HL-60 (cell line): ENCODE results near the gene CYP21A2.

Source experiments
- POLR2AphosphoS5 ChIP-seq: IDR thresholded peaks from 2 replicates; pipeline ENCODE4 v1.6.1; 2012; ENCODE audit warnings: low read depth
- SPI1 ChIP-seq: IDR thresholded peaks from 2 replicates; pipeline ENCODE4 v1.6.1; 2012; ENCODE audit warnings: low read depth, mild to moderate bottlenecking, borderline replicate concordance
- TF ChIP-seq, protein P1 (sequence below): IDR thresholded peaks from one replicate; pipeline ENCODE4 v1.5.1; 2011; ENCODE audit warnings: low read length, control low read depth, inconsistent platforms; ENCODE audit not compliant: insufficient read depth

GRCh38 chr6:32068867-32069266 is 30.7 kb downstream of the CYP21A2 start:
- TF ChIP-seq SPI1: no peak
- TF ChIP-seq, protein P1, sequence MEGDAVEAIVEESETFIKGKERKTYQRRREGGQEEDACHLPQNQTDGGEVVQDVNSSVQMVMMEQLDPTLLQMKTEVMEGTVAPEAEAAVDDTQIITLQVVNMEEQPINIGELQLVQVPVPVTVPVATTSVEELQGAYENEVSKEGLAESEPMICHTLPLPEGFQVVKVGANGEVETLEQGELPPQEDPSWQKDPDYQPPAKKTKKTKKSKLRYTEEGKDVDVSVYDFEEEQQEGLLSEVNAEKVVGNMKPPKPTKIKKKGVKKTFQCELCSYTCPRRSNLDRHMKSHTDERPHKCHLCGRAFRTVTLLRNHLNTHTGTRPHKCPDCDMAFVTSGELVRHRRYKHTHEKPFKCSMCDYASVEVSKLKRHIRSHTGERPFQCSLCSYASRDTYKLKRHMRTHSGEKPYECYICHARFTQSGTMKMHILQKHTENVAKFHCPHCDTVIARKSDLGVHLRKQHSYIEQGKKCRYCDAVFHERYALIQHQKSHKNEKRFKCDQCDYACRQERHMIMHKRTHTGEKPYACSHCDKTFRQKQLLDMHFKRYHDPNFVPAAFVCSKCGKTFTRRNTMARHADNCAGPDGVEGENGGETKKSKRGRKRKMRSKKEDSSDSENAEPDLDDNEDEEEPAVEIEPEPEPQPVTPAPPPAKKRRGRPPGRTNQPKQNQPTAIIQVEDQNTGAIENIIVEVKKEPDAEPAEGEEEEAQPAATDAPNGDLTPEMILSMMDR: no peak
- no peak for TF ChIP-seq POLR2AphosphoS5
